GM12891 (cell line): ENCODE measurements around the gene ZNF793. TPM values are rescaled to one million over a fixed set of nuclear protein-coding genes. Genes with fewer than 3 reads are reported as not detected.

Experiments used
- DNase-seq: peaks from one replicate; pipeline ENCODE4 v3.0.0; 2011; ENCODE audit warnings: low spot score; ENCODE audit not compliant: insufficient read length
- FAIRE-seq: peaks from 2 replicates; lab custom pipeline; 2011; peaks lifted over from hg19 to GRCh38; lab: Jason Lieb, UNC
- PAX5 ChIP-seq: IDR thresholded peaks from 2 replicates; pipeline ENCODE4 v1.6.1; 2011; ENCODE audit warnings: low read length, moderate library complexity, mild to moderate bottlenecking; ENCODE audit not compliant: insufficient read depth, severe bottlenecking
- POLR2A ChIP-seq: IDR thresholded peaks from 2 replicates; pipeline ENCODE4 v1.6.1; 2011; ENCODE audit warnings: low read depth, low read length, control low read depth
- POLR2AphosphoS5 ChIP-seq: IDR thresholded peaks from 2 replicates; pipeline ENCODE4 v1.6.1; 2011; ENCODE audit warnings: low read depth, low read length, control low read depth
- POU2F2 ChIP-seq: IDR thresholded peaks from 2 replicates; pipeline ENCODE4 v1.6.1; 2011; ENCODE audit warnings: low read depth, mild to moderate bottlenecking, control low read depth, low read length, moderate library complexity
- SPI1 ChIP-seq: IDR thresholded peaks from 2 replicates; pipeline ENCODE4 v1.6.1; 2011; ENCODE audit warnings: low read depth, low read length, control low read depth
- TAF1 ChIP-seq: IDR thresholded peaks from 2 replicates; pipeline ENCODE4 v1.6.1; 2011; ENCODE audit warnings: low read depth, low read length, control low read depth
- polyA plus RNA-seq: library from polyadenylated mRNA; unstranded; fragments of >200 nt; gene quantifications from one replicate; pipeline ENCODE4 v1.2.1, GENCODE V29; 2012; ENCODE audit warnings: low read depth, missing spikeins, inconsistent platforms; ENCODE audit not compliant: missing spikeins

ZNF793 gene
- polyA plus RNA-seq, result 2.2 TPM

DNA sequence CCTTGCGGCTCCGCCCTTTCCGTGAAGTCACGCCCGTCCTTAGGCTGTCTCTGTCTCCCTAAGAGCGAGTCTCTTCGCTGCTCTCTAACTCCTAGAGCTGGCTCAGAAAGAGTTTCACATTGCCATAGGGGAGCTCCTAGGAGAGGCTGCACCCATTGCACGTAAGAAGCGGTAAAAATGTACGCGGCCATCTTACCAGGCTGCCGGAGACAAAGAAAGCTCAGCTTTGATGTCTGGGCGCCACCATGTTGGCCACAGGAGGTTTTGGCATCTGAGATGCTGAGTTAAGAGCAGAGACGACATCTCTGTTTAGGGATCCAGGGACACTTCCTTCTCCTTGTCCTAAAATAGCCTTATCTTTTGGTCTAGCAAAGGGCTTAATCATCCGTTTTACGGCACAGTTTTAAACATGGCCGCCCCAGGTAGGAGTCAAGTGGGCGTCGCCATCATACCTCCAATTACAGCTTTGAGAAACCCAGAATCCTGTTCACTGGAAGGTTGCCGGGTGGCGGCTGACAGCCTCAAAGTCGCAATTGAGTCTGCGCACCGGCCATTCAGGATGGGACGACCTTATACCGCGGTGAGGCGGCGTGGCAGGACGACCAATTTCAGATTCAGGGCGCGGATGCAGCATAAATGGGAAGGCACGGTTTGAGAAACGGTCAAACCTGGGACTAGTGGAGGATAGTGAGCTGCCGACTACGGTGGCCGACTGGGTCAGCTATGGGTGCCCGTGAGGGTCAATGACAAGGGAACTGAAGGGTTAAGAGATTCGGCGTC lies at the start of gene ZNF793:
TSS of gene ZNF793 (plus strand) at position 553 of the 780 bp plus-strand sequence. CDS start 16,501 bp downstream, outside the sequence.
- no peak for DNase-seq
- TF ChIP-seq PAX5, result no peak
- TF ChIP-seq POU2F2, result no peak; the same call in 1 of the 2 replicates
- TF ChIP-seq POLR2AphosphoS5, result peak; percentile 52; the same call in 1 of the 2 replicates
- TF ChIP-seq SPI1, result no peak
- peak; percentile 65 for TF ChIP-seq POLR2A
- TF ChIP-seq TAF1, result peak; percentile 24; the same call in 1 of the 2 replicates

DNA sequence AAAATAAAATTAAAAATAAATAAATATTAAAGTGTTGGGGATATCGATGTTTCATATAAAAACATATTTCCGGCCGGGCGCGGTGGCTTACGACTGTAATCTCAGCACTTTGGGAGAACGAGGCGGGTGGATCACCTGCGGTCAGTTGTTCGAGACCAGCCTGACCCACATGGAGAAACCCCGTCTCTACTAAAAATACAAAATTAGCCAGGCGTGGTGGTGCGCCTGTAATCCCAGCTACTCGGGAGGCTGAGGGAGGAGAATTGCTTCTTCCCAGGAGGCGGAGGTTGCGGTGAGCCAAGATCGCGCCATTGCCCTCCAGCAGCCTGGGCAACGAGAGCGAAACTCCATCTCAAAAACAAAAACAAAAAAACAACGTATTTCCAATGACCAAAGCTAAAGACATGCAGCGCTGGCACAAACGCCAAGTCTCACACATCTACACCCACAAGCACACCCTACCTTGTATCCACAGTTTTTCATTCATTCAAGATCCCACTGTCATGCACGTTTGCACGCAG lies 40.4 kb upstream of the ZNF793 start:
- DNase-seq (no peak), FAIRE-seq (no peak)
- TF ChIP-seq POLR2AphosphoS5, result no peak

More for the DNA sequence above, at the start of gene ZNF793:
- peak; percentile 90 for FAIRE-seq

DNA sequence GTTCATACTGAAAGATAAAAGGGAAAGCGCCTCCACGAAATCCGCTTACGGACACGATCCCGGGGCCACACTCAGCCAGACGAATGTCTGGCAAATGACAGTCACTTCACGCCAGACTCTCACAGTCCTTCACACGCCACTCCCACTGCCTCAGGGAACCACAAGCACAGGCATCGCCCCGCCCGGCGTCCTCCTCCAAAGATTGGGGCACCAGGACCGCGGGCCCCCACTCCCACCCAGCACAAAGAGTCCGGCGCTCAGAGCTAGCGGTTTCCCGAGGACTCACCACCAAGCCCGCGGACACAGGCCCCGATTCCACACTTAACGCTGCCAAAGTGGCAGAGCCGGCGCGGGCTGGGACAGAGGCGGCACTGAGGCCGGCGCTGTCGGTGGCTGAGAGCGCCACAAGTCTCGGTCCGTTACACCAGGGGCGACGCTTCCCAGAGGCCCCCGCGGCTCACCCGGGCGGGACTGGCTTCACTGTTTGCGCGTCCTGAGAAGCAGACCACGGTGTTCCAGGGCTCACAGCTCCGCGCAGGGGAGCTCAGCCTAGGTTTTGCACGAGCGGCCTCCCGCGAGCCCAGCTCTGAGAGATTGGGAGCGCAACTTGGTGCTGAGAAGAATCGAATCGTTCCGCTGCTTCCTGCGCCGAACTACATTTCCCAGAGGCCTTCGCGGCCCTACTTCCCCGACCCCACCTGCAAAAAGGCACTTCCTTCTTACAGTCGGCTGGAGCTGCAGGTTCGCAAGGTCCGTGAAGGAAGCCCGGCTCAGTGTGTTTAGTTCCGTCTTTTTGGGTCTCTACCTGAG lies 39.7 kb upstream of the ZNF793 start, which contains the start of gene ZNF569:
TSS of gene ZNF569 (minus strand) at position 647 of the 810 bp plus-strand sequence. CDS start 22,523 bp downstream, outside the sequence.
- TF ChIP-seq POLR2AphosphoS5 (peak; percentile 75), SPI1 (peak; percentile 81), POU2F2 (peak; percentile 68), POLR2A (peak; percentile 66), TAF1 (peak; percentile 79), PAX5 (peak; percentile 76)
- DNase-seq (peak; percentile 67), FAIRE-seq (peak; percentile 97)

DNA sequence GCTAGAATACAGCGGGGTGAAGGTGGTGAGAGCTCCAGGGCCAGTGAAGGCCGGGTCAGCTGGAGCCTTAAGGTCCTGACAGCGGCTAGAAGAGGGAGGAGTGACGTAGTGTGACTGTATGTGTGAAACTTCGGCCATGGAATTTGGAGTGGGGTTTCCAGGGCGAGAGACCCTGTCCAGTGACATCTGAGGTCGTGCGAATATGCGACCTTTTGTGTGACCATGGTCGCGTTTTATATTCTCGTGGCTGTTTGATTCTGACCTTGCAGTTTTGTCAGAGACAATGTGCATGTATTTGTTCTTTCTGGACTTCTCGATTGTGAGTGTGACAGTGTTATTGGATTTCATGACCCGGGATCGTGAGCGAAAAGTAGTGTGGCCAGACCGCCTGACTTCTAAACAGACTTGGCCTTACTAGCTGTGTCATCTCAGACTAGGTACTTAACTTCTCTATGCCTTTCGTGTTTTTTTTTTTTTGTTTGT lies 39.1 kb upstream of the ZNF793 start:
- no peak for TF ChIP-seq POU2F2
- no peak for TF ChIP-seq PAX5
- TF ChIP-seq TAF1, result no peak; the same call in 1 of the 2 replicates
- no peak for TF ChIP-seq SPI1
- no peak for TF ChIP-seq POLR2A
- TF ChIP-seq POLR2AphosphoS5, result no peak
- no peak for DNase-seq
- no peak for FAIRE-seq

DNA sequence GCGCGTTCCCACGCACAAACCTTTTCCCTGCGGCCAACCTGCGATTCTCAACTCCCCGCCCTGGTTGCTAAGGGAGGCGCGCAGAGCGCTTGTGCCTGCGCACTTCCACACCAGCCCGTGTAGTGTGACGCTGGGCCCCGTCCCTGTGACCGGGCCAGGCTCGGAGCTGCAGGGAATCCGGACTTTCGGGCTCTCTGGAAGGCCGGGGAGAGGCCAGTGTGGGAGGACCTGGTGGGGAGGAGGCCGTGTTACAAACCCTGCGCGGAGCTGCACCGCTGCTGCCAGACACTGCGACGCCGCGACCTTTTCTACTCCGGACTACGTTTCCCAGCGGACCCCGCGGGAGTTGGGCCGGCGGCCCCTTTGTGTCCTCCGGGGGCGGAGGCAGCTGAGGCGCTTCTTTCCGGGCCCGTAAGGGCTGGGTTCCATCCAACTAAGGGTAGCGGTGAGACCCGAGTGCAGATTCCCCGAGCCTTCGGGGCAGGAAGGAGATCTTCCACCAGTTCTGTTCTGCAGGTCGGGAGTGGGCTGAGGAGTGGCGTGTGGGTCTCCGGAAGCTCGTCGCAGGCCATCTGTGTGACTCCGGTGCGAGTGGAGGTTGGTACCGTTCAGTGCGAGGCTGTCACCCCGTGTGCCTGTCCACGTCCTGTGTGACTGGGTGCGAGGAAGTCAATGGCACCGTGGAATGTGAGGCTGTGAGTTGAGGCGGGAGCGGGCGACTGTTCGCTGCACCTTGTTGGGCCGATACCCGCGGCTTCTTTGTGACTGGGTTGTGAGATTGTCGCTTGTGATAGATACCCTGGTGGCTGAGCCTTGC lies 37.6 kb upstream of the ZNF793 start, which contains the start of gene ZNF570:
TSS of gene ZNF570 (plus strand) at position 396 of the 817 bp plus-strand sequence. CDS start 999 bp downstream, outside the sequence.
- TF ChIP-seq PAX5 (no peak), POLR2A (peak; percentile 72), POU2F2 (peak; percentile 42; the same call in 1 of the 2 replicates), POLR2AphosphoS5 (peak; percentile 72; the same call in 1 of the 2 replicates), TAF1 (peak; percentile 27; the same call in 1 of the 2 replicates), SPI1 (no peak)
- DNase-seq (peak; percentile 60), FAIRE-seq (peak; percentile 91)

DNA sequence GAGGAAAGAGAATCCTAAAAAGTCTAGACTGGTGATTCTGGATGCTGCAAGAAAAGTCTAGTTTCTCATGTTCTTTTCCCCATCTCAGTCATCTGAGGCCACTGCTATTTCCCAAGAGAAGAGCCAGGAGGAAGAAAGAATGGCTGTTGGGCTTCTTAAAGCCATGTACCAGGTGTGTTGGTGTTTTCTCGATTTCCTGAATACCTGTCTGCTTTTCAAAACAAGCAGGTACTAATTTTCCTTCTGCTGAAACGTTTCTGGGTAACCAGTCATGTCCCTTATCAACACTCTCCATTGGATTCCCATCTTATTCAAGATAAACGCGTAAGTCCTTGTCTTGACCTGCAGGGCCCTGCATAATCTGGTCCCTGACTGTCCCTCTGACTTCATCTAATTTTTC lies 36.5 kb upstream of the ZNF793 start:
- FAIRE-seq (no peak), DNase-seq (no peak)
- TF ChIP-seq SPI1, result no peak
- TF ChIP-seq POU2F2, result no peak
- no peak for TF ChIP-seq POLR2AphosphoS5
- no peak for TF ChIP-seq PAX5
- TF ChIP-seq POLR2A, result no peak
- TF ChIP-seq TAF1, result no peak

DNA sequence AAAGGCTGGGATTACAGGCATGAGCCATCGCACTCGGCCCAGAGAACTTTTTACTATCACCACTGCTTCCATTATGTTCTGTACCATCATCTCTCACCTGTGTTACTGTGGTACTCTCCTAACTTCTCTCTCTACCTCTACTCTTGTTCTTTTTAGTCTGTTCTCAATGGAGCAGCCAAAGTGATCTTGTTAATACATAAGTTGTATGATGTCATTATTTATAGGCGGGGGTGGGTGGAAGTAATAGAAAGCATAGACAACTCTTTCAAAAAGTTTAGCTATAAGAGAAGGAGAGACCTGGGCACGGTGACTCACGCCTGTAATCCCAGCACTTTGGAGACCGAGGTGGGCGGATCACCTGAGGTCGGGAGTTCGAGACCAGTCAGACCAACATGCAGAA lies 34.6 kb upstream of the ZNF793 start:
- TF ChIP-seq TAF1, result no peak
- no peak for TF ChIP-seq SPI1
- TF ChIP-seq POU2F2, result no peak
- no peak for TF ChIP-seq POLR2A
- no peak for TF ChIP-seq PAX5
- no peak for TF ChIP-seq POLR2AphosphoS5
- no peak for FAIRE-seq

DNA sequence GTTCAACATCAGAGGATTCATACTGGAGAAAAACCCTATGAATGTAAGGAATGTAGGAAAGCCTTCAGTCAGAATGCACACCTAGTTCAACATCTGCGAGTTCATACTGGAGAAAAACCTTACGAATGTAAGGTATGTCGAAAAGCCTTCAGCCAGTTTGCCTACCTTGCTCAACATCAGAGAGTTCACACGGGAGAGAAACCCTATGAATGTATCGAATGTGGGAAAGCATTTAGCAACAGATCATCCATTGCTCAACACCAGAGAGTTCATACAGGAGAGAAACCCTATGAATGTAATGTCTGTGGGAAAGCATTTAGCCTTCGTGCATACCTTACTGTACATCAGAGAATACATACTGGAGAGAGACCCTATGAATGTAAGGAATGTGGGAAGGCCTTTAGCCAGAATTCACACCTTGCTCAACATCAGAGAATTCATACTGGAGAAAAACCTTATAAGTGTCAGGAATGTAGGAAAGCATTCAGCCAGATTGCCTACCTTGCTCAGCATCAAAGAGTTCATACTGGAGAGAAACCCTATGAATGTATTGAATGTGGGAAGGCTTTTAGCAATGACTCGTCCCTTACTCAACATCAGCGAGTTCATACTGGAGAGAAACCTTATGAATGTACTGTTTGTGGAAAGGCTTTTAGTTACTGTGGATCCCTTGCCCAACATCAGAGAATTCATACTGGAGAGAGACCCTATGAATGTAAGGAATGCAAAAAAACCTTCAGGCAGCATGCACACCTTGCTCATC lies 22.2 kb upstream of the ZNF793 start:
- TF ChIP-seq POU2F2 (no peak), PAX5 (no peak), SPI1 (no peak), TAF1 (no peak), POLR2AphosphoS5 (no peak), POLR2A (no peak)
- FAIRE-seq (no peak), DNase-seq (no peak)

More for the DNA sequence above, 34.6 kb upstream of the ZNF793 start:
- no peak for DNase-seq
